Measurements from ENCODE around the gene IL2RG. TPM values are rescaled to one million over a fixed set of nuclear protein-coding genes. Genes with fewer than 3 reads are reported as not detected.

The IL2RG gene
- total RNA-seq, 2 donors from 2014 or later, result not detected

- H3K4me1 ChIP-seq (ENCODE audit: control insufficient read depth, insufficient read depth, low read length), result no peaks in the 10 kb centered on the region
- H3K4me3 Mint-ChIP-seq, result peak overlapping the region; percentile 70
- peak overlapping the region; percentile 41 for H3K9ac ChIP-seq (ENCODE audit: extremely low read depth, low read length, poor library complexity, severe bottlenecking)
- peaks cover 22% of the 10 kb centered on the region for H3K4me1 Mint-ChIP-seq
- WGBS, 2 experiments (ENCODE audit: insufficient coverage in 1 of 2, insufficient read length in 1 of 2), result 0 to 2% methylated on average over 1 to 9 of the region's 9 CpGs
- TF ChIP-seq CTCF (conservative IDR thresholded peaks at IDR 0.05), result no peak
- no peak overlapping the region for H3K27ac ChIP-seq (ENCODE audit: low read depth, low read length)
- DNase-seq, result no peak
- no peak overlapping the region for H3K27ac Mint-ChIP-seq
- peak overlapping the region; percentile 85 for H3K4me3 ChIP-seq (ENCODE audit: low read length)
- H3K9me3 ChIP-seq (ENCODE audit: control insufficient read depth, low read length), result no peaks in the 10 kb centered on the region
- H3K27me3 Mint-ChIP-seq (ENCODE audit: insufficient read depth), result peaks cover 29% of the 10 kb centered on the region
- H3K36me3 Mint-ChIP-seq (ENCODE audit: low read depth), result no peaks in the 10 kb centered on the region
- peaks cover 57% of the 10 kb centered on the region for H3K9me3 Mint-ChIP-seq
- no peaks in the 10 kb centered on the region for H3K36me3 ChIP-seq (ENCODE audit: control insufficient read depth, insufficient read depth, low read length)
- no peaks in the 10 kb centered on the region for H3K27me3 ChIP-seq (ENCODE audit: control insufficient read depth, insufficient read depth, low read length, poor library complexity, severe bottlenecking)
Measured at GRCh38 chrX:71096760-71097032, 14.7 kb downstream of the IL2RG start.

- Histone ChIP-seq H3K9ac (ENCODE audit: extremely low read depth, low read length, poor library complexity, severe bottlenecking) (peak overlapping the region; percentile 41), H3K36me3 (ENCODE audit: control insufficient read depth, insufficient read depth, low read length) (no peaks in the 10 kb centered on the region), H3K27me3 (ENCODE audit: control insufficient read depth, insufficient read depth, low read length, poor library complexity, severe bottlenecking) (no peaks in the 10 kb centered on the region), H3K4me1 (ENCODE audit: control insufficient read depth, insufficient read depth, low read length) (no peaks in the 10 kb centered on the region), H3K27ac (ENCODE audit: low read depth, low read length) (no peak overlapping the region), H3K9me3 (ENCODE audit: control insufficient read depth, low read length) (no peaks in the 10 kb centered on the region), H3K4me3 (ENCODE audit: low read length) (peak overlapping the region; percentile 85)
- H3K27ac Mint-ChIP-seq, result peak overlapping the region; percentile 40
- peaks cover 29% of the 10 kb centered on the region for H3K27me3 Mint-ChIP-seq (ENCODE audit: insufficient read depth)
- H3K4me1 Mint-ChIP-seq, result peaks cover 22% of the 10 kb centered on the region
- TF ChIP-seq CTCF (conservative IDR thresholded peaks at IDR 0.05), result no peak
- 0% methylated on average over 39 of the region's 46 CpGs; no CpG with 5 or more reads in 1 of the 2 experiments for WGBS, 2 experiments (ENCODE audit: insufficient coverage in 1 of 2, insufficient read length in 1 of 2)
- DNase-seq, result no peak
- peaks cover 57% of the 10 kb centered on the region for H3K9me3 Mint-ChIP-seq
- no peaks in the 10 kb centered on the region for H3K36me3 Mint-ChIP-seq (ENCODE audit: low read depth)
- peak overlapping the region; percentile 70 for H3K4me3 Mint-ChIP-seq
Measured at GRCh38 chrX:71095981-71096759, 15.2 kb downstream of the IL2RG start.

- Histone ChIP-seq H3K27ac (ENCODE audit: low read depth, low read length) (no peak within 1 kb of the TSS), H3K36me3 (ENCODE audit: control insufficient read depth, insufficient read depth, low read length) (no peaks in the 10 kb centered on the region), H3K9me3 (ENCODE audit: control insufficient read depth, low read length) (no peaks in the 10 kb centered on the region), H3K9ac (ENCODE audit: extremely low read depth, low read length, poor library complexity, severe bottlenecking) (peak within 1 kb of the TSS; percentile 41), H3K4me1 (ENCODE audit: control insufficient read depth, insufficient read depth, low read length) (no peaks in the 10 kb centered on the region), H3K4me3 (ENCODE audit: low read length) (peak within 1 kb of the TSS; percentile 85), H3K27me3 (ENCODE audit: control insufficient read depth, insufficient read depth, low read length, poor library complexity, severe bottlenecking) (no peaks in the 10 kb centered on the region)
- TF ChIP-seq CTCF (conservative IDR thresholded peaks at IDR 0.05), result no peak
- Mint-ChIP-seq H3K9me3 (peaks cover 55% of the 10 kb centered on the region), H3K27me3 (ENCODE audit: insufficient read depth) (peaks cover 24% of the 10 kb centered on the region), H3K27ac (peak within 1 kb of the TSS; percentile 66), H3K36me3 (ENCODE audit: low read depth) (no peaks in the 10 kb centered on the region), H3K4me3 (peak within 1 kb of the TSS; percentile 70), H3K4me1 (peaks cover 16% of the 10 kb centered on the region)
- 0% methylated on average over 5 to 18 of the region's 29 CpGs for WGBS, 2 experiments (ENCODE audit: insufficient coverage in 1 of 2, insufficient read length in 1 of 2)
- peak; percentile 95 for DNase-seq
Measured at GRCh38 chrX:71095555-71095980, 15.8 kb downstream of the IL2RG start, which contains the start of gene FOXO4. Gene FOXO4 (plus strand): TSS chrX:71095851. CDS start chrX:71096529, 678 bp downstream.
